RWPE1 (cell line): ENCODE results near the gene SORCS1.

Experiments
- CTCF ChIA-PET: fragments of 350-600 bp; sonication (Branson Sonifier 250); formaldehyde crosslinking; extraction: SDS; loops from one replicate; lab custom pipeline; 2021; lab: Yijun Ruan, JAX
- POLR2A ChIA-PET: fragments of 400-600 bp; formaldehyde crosslinking; extraction: SDS; loops from one replicate; lab custom pipeline; 2020; ENCODE audit warnings: antibody characterized with exemption; ENCODE audit not compliant: low non-redundant PET; lab: Yijun Ruan, JAX
- DNase-seq: peaks from one replicate; pipeline ENCODE4 v3.0.0; 2012; ENCODE audit warnings: low spot score
- H3K27ac ChIP-seq: fragments of 450-650 bp; 2 replicates; pipeline ENCODE4 v1.5.1; 2017
- TF ChIP-seq, protein P1 (sequence below): fragments of 450-650 bp; conservative IDR thresholded peaks from 2 replicates; pipeline ENCODE4 v1.5.1; 2017; ENCODE audit warnings: low read depth, mild to moderate bottlenecking

SORCS1 gene

DNA sequence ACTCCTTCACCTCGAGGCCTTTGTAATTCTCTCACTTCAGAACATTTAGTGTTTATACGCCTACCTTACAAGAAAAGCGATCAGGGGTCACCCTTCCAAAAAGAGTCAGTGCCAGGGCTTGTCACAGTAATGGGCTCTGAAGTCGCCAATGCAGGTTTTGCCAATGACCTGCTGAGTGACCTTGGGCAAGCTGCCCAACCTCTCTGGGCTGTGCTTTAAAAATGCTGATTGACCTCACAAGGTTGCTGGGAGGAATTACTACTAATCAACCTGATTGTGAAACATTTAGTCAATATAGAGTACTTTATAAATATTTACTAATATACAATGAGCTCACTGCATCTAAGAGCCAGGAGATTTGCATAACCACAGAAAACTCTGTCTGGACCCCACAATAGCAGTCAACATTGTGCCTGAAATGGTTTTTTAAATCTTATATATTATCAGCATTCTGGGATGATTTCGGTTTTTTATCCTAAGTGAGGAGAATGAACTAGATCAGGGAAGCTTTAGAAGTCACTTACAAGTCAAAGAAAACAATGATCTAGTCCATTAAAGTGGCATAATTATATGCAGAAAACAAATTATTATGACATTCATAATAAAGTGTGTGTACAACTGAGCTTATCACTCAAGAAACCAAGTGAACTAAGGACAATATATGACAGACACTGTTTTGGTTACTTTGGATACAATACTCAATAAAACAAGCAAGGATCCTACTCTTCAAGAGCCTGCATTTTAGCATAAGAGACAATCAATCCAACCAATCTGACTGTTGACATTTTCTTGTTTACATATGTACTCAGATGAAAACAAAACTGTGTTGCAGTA, 290.5 kb downstream of the SORCS1 start:
- ChIA-PET CTCF (interaction anchor here (0.7 kb wide), 1 partner anchor 245 kb away, joined by 3 read pairs; no protein-coding TSS in a partner anchor), POLR2A (no interaction called here)

DNA sequence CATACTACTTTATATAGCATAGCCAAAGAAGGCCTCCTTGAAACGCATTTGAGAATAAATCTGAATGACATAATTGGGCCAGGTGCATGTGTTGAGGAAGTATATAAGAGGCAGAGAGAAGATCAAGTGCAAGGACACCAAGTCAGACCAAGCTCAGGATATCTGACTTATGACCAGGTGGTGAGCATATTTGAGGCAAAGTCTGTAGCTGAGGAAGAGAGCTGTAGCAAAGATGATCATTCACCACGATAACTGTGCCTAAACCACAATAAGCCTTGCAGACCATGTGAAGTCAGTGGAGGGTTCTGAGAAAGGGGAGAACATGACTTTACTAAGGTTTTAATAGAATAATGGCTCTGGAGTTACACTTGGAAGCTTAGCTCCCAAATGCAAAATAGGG, 292.3 kb downstream of the SORCS1 start:
- no peak for DNase-seq
- ChIA-PET CTCF (interaction anchor here (0.5 kb wide), 1 partner anchor 154 kb away, joined by 3 read pairs; no protein-coding TSS in a partner anchor), POLR2A (no interaction called here)
- H3K27ac ChIP-seq = no peak overlapping the region
- TF ChIP-seq, protein P1, sequence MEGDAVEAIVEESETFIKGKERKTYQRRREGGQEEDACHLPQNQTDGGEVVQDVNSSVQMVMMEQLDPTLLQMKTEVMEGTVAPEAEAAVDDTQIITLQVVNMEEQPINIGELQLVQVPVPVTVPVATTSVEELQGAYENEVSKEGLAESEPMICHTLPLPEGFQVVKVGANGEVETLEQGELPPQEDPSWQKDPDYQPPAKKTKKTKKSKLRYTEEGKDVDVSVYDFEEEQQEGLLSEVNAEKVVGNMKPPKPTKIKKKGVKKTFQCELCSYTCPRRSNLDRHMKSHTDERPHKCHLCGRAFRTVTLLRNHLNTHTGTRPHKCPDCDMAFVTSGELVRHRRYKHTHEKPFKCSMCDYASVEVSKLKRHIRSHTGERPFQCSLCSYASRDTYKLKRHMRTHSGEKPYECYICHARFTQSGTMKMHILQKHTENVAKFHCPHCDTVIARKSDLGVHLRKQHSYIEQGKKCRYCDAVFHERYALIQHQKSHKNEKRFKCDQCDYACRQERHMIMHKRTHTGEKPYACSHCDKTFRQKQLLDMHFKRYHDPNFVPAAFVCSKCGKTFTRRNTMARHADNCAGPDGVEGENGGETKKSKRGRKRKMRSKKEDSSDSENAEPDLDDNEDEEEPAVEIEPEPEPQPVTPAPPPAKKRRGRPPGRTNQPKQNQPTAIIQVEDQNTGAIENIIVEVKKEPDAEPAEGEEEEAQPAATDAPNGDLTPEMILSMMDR = no peak

More for the DNA sequence above, 290.5 kb downstream of the SORCS1 start:
- H3K27ac ChIP-seq = no peak overlapping the region
- DNase-seq = no peak
- TF ChIP-seq, protein P1 = no peak

DNA sequence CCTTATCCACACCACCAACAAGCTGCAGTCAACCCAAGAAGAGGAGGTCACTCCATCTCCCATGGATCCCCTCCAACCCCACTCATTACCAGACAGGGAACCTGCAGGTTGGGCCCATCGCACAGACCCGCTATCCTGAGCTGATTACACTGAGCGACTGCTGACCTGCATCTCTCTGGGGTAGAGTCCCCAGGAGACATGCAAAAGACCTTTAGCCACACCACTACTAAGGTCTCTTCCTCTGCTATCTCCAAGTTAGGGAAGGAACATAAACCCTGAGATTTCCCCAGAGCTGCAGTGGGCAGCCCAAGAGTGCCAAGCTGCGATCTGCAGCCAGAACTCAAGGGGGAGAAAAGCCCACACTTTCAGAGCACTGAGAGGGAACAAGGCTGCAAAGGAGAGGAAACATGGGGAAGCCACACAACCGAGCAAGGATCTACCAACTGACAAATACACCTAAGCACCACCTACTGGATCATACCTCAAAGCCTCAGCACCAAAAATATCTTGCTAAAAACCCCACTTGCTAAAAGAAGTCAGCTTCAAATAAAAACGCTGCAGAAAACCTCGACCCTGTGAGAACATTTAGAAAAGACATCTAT, 298.2 kb downstream of the SORCS1 start:
- ChIA-PET POLR2A (no interaction called here), CTCF (no interaction called here)
- TF ChIP-seq, protein P1 = no peak
- H3K27ac ChIP-seq = no peak overlapping the region
- no peak for DNase-seq

DNA sequence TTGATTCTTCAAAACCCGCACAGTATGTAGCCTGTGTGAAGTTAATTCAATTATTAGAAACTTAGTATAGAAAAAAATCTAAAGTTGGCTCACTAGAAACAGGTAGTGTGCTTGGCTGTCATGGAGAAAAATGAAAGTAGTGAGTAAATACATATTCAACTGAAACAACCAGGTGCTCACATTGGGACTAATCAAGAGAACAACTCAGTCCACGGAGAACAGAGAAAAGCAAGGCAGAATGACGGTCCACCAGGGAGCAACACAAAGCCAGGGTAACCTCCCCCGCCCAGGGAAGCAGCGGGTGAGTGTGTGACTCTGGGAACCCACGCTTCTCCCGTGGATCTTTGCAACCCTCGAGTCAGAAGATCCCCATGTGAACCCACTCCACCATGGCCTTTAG, 300.5 kb downstream of the SORCS1 start:
- no peak overlapping the region for H3K27ac ChIP-seq
- ChIA-PET POLR2A (no interaction called here), CTCF (interaction anchor here (0.6 kb wide), 1 partner anchor 1680 kb away, joined by 3 read pairs; no protein-coding TSS in a partner anchor)
- TF ChIP-seq, protein P1 = no peak
- no peak for DNase-seq

DNA sequence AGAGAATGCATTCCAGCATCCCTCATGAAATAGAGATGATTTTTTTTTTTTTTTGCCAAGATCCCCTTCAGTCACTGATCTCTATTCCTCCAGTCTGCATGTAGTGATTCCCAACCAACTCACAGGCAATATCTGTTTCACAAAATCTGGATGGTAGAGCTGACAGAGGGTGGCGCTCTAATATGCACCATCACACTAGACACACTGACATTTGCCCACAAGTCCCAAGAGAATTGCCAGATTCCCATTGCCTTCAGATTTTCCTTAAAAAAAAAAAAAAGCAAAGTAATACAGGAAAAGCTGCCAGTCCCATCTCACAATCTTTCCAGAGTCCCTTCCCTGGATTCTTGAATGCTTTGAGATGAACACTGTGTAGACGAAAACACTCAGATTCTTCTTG, 301.0 kb downstream of the SORCS1 start:
- CTCF ChIA-PET = interaction anchor here (0.6 kb wide), 1 partner anchor 1680 kb away, joined by 3 read pairs; no protein-coding TSS in a partner anchor
- TF ChIP-seq, protein P1 = no peak
- POLR2A ChIA-PET = no interaction called here
- no peak for DNase-seq
- H3K27ac ChIP-seq = no peak overlapping the region

DNA sequence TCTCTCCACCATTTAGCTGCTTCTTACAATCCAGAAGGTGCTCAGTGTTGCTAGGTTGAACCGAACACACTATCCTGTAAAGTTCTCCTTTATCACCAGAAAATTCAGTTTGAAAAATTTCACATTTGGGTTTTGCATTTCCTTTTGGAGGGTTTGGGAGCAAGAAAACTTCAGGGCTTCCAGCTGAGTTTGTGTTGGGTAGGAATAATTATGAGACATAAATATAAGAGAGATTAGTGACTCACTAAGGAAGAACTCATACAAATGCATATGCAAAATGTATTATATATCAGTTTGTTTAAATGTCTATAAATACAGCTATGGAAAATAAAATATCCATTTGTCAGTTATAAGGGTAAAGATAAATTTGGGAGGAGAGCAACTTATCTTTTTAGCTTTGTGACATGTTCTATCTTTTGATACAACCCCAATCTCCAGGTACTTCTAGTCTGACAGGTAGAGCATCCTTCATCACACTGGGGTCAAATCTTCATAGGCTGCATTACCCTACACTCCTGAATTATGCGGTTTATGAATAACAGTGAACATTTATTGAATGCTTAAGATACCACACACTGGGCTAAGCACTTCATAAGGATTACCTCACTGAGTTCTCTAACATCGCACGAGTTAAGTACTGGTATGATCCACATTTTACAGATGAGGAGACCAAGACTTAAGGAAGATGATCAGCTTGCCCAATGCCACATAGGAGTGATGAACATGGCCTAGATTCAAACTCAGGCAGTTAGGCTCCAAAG, 304.4 kb downstream of the SORCS1 start:
- TF ChIP-seq, protein P1 = no peak
- DNase-seq = no peak
- CTCF ChIA-PET = interaction anchor here (0.5 to 0.6 kb wide), 2 partner anchors 254 to 468 kb away, joined by 3 read pairs; no protein-coding TSS in a partner anchor
- H3K27ac ChIP-seq = no peak overlapping the region
- POLR2A ChIA-PET = no interaction called here
